Heart left ventricle (tissue), 16 donors: ENCODE results near the gene SNED1. TPM values are rescaled to one million over a fixed set of nuclear protein-coding genes. Genes with fewer than 3 reads are reported as not detected.

Source experiments
- ATAC-seq, 4 donors: fragments of 200-7000 bp; cut with Tn5 transposase; one replicate each; pipeline ENCODE4 v1.9.1; 2020 to 2022; ENCODE audit warnings: moderate library complexity in 4 of 4, mild to moderate bottlenecking in 3 of 4, moderate number of reproducible peaks in 1 of 4
- DNase-seq, 5 donors: peaks; one replicate each; pipeline ENCODE4 v3.0.0-alpha.2; 2020
- H3K27ac ChIP-seq, 12 donors: fragments of 200-600 bp; sonication (generic) in 4 of 12; one replicate each; pipeline versions ENCODE4 v1.5.0 to v1.8.0; 2016 to 2022; ENCODE audit warnings: mild to moderate bottlenecking in 2 of 12
- H3K27me3 ChIP-seq, 9 donors: fragments of 200-600 bp; sonication (generic) in 2 of 9; one replicate each; pipeline versions ENCODE4 v1.5.1 to v1.8.0; 2016 to 2022; ENCODE audit warnings: mild to moderate bottlenecking in 3 of 9
- H3K36me3 ChIP-seq, 9 donors: fragments of 200-600 bp; sonication (generic) in 2 of 9; one replicate each; pipeline versions ENCODE4 v1.5.0 to v1.8.0; 2018 to 2022; ENCODE audit warnings: mild to moderate bottlenecking in 2 of 9
- H3K4me1 ChIP-seq, 12 donors: fragments of 200-600 bp; sonication (generic) in 4 of 12; one replicate each; pipeline versions ENCODE4 v1.5.0 to v1.8.0; 2016 to 2022; ENCODE audit warnings: mild to moderate bottlenecking in 3 of 12
- H3K4me3 ChIP-seq, 12 donors: fragments of 200-600 bp; sonication (generic) in 4 of 12; one replicate each; pipeline versions ENCODE4 v1.5.0 to v1.8.0; 2017 to 2022; ENCODE audit warnings: mild to moderate bottlenecking in 9 of 12, moderate library complexity in 4 of 12
- H3K9me3 ChIP-seq, 12 donors: fragments of 200-600 bp; sonication (generic) in 4 of 12; one replicate each; pipeline versions ENCODE4 v1.5.0 to v1.8.0; 2016 to 2022; ENCODE audit warnings: mild to moderate bottlenecking in 1 of 12
- POLR2A ChIP-seq, 2 donors: fragments of 450-650 bp; IDR thresholded peaks; one replicate each; pipeline ENCODE4 v1.6.1; 2017; ENCODE audit warnings: antibody characterized with exemption in 2 of 2, mild to moderate bottlenecking in 2 of 2, moderate library complexity in 2 of 2
- WGBS, 4 donors: extraction: QIAGEN DNeasy Blood & Tissue Kit in 2 of 4; methylation state at CpG; one replicate each; pipeline versions ENCODE4 v1.1.5 to v1.1.7; 2013 to 2018; 5-methylcytosine and 5-hydroxymethylcytosine counted together
- intact Hi-C, 10 donors: fragments of 100-400 bp; cut with DNase I; formaldehyde crosslinking; loops; one replicate each; pipeline versions ENCODE4 v1.11.1 to v1.14.2; 2022
- polyA plus RNA-seq, 2 donors: library from polyadenylated mRNA; stranded (reverse); fragments of 200-250 nt; gene quantifications; one replicate each; pipeline ENCODE4 v1.2.3, GENCODE V29; 2013
- total RNA-seq, 9 donors: library from RNA; depleted of rRNA in 2 of 9; stranded (reverse); fragments of >200 nt in 2 of 9; fragmentation: NEBNext Ultra II Directional in 3 of 9; extraction: Animal tissue kit (Norgen Biotek cat#: 25700) in 3 of 9; gene quantifications; one replicate each; pipeline versions ENCODE4 v1.1.0 to v1.2.4, GENCODE V29; 2016 to 2023
- TF ChIP-seq, protein P1 (sequence below), 12 donors: fragments of 200-600 bp; sonication (generic) in 4 of 12; IDR thresholded peaks; one replicate each; pipeline versions ENCODE4 v1.5.0 to v1.8.0; 2018 to 2022; ENCODE audit warnings: antibody characterized with exemption in 12 of 12, mild to moderate bottlenecking in 5 of 12
- donor health status: ischemic (EF 13 %, LVEDD 7.1; RV severe dilation, severe dysfunction).
- donor health status: healthy with polysubstance abuse.
- donor health status: DM: no; HTN: yes; CAD: no.
- donor health status: DM: no; HTN: no; CAD: no.
- donor health status: ischemic (EF 25% LVEDD 6.9; RV normal size, moderate dysfunction).
- donor health status: ischemic (EF 25% LVEDD 5.7; RV mildly dilated, moderate dysfunction).
- donor health status: healthy.
- donor health status: DM: yes; HTN: yes; CAD: no.
- donor health status: ischemic (EF 35%, LVEDD 5.7; RV mildly dilated, moderate dysfunction).
- donor health status: nonischemic (EF 11% LVEDD 7.7; RV severe dilation, severe dysfunction).
- donor health status: DM: yes; HTN: yes; CAD: no.
- donor health status: PGD.
- donor health status: ischemic (EF 29% LVEDD 5.4; RV normal size, mild dysfunction).
- donor health status: nonischemic (EF 23%, LVEDD 6.1; RV moderate dilation, normal function).

The SNED1 gene
- total and polyA plus RNA-seq, 11 donors = 3.1 to 14.7 (median 4.9) TPM

DNA sequence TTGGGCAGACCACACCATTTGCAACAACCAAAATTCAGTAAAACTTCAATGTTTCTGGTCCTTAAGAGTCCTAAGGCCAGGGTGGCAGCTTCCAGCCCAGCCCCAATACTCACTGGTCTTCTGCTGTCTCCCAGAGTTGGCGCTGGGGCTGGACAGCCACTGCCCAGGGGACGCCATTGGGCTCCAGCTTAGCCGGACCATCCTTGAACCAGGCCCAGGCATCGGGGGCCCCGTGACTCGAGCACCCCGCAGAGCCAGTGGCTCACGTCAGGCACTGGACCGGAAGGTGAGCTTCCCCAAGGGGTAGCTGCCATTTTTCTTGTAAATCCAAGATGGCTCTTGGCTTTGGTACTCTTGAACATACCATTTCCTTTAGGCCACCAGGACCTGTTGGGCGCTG is 21.8 kb downstream of the SNED1 start:
- H3K4me1 ChIP-seq = no peaks in the 10 kb centered on the region
- no peak for TF ChIP-seq POLR2A (IDR thresholded peaks at IDR 0.05)
- TF ChIP-seq, protein P1, sequence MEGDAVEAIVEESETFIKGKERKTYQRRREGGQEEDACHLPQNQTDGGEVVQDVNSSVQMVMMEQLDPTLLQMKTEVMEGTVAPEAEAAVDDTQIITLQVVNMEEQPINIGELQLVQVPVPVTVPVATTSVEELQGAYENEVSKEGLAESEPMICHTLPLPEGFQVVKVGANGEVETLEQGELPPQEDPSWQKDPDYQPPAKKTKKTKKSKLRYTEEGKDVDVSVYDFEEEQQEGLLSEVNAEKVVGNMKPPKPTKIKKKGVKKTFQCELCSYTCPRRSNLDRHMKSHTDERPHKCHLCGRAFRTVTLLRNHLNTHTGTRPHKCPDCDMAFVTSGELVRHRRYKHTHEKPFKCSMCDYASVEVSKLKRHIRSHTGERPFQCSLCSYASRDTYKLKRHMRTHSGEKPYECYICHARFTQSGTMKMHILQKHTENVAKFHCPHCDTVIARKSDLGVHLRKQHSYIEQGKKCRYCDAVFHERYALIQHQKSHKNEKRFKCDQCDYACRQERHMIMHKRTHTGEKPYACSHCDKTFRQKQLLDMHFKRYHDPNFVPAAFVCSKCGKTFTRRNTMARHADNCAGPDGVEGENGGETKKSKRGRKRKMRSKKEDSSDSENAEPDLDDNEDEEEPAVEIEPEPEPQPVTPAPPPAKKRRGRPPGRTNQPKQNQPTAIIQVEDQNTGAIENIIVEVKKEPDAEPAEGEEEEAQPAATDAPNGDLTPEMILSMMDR (IDR thresholded peaks at IDR 0.05) = no peak
- intact Hi-C loops = no loop called here
- H3K36me3 ChIP-seq = peaks cover 0 to 6% (median 0%) of the 10 kb centered on the region in 9 donors
- peaks cover 0 to 34% (median 5%) of the 10 kb centered on the region in 12 donors for H3K9me3 ChIP-seq
- no peak overlapping the region for H3K27ac ChIP-seq
- 96 to 98% (median 97%) methylated on average over 10 of the region's 10 CpGs for WGBS, 4 donors
- DNase-seq (no peak), ATAC-seq (peak in 1 of 4 donors; percentile 19)
- no peak overlapping the region for H3K4me3 ChIP-seq
- H3K27me3 ChIP-seq = no peaks in the 10 kb centered on the region

DNA sequence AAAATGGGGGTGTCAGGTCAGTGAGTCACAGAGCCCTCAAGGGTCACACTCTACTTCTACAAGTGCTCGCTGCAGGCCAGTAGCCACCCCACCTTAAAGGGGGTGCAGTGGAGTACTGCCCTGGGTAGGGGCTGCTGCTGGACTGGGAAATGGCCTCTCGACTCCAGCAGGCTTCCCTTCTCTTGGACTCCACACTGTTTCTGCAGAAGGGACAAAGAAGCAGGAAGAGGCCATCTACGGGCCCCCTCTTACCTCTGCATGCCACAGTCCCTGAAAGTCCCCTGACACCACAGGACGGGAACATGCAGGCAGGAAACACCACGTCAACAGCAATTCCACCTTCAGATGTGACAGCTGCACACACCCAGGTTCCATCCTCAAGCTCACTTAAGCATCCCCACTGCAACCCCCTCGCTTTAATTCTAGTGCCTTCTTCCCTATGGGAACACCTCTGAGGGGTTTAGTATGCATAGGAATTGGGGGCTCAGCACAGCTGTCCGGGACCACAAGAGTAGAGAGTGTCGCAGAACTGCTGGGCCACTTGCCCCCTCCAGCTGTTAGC is 22.3 kb downstream of the SNED1 start:
- TF ChIP-seq, protein P1 (IDR thresholded peaks at IDR 0.05) = no peak
- no peak for DNase-seq
- peak in 1 of 4 donors; percentile 22 for ATAC-seq
- intact Hi-C loops = no loop called here
- Histone ChIP-seq H3K27me3 (no peaks in the 10 kb centered on the region), H3K36me3 (peaks cover 0 to 6% (median 0%) of the 10 kb centered on the region in 9 donors), H3K9me3 (peaks cover 0 to 39% (median 9%) of the 10 kb centered on the region in 12 donors), H3K27ac (no peak overlapping the region), H3K4me3 (no peak overlapping the region), H3K4me1 (no peaks in the 10 kb centered on the region)
- 85 to 91% (median 87%) methylated on average over 7 to 8 of the region's 8 CpGs for WGBS, 4 donors

DNA sequence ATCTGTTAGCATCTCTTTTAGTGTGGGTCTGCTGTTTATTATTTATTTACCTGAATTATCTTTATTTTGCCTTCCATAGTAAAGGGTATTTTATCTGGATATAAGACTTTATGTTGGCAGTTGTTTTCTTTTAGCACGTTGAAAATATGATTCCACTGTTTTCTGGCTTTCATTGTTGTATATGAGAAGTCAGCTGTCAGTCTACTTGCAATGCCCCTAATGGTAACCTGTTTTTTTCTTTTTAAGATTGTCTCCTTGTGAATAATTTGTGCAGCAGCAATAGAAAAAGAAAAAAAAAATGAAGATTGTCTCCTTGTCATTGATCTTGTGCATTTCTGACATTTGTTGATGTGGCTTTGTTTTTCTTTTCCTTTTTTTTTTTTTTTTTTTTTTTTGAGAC is 27.2 kb downstream of the SNED1 start:
- TF ChIP-seq, protein P1 (IDR thresholded peaks at IDR 0.05) = no peak
- no peak for TF ChIP-seq POLR2A (IDR thresholded peaks at IDR 0.05)
- no peaks in the 10 kb centered on the region for H3K4me1 ChIP-seq
- H3K27me3 ChIP-seq = no peaks in the 10 kb centered on the region
- 59 to 72% (median 61%) methylated on average over 1 of the region's 1 CpG for WGBS, 4 donors
- peaks cover 0 to 4% (median 0%) of the 10 kb centered on the region in 9 donors for H3K36me3 ChIP-seq
- ATAC-seq (no peak), DNase-seq (no peak)
- H3K27ac ChIP-seq = no peak overlapping the region
- H3K4me3 ChIP-seq = no peak overlapping the region
- H3K9me3 ChIP-seq = peaks cover 0 to 56% (median 20%) of the 10 kb centered on the region in 12 donors
- intact Hi-C loops = no loop called here

DNA sequence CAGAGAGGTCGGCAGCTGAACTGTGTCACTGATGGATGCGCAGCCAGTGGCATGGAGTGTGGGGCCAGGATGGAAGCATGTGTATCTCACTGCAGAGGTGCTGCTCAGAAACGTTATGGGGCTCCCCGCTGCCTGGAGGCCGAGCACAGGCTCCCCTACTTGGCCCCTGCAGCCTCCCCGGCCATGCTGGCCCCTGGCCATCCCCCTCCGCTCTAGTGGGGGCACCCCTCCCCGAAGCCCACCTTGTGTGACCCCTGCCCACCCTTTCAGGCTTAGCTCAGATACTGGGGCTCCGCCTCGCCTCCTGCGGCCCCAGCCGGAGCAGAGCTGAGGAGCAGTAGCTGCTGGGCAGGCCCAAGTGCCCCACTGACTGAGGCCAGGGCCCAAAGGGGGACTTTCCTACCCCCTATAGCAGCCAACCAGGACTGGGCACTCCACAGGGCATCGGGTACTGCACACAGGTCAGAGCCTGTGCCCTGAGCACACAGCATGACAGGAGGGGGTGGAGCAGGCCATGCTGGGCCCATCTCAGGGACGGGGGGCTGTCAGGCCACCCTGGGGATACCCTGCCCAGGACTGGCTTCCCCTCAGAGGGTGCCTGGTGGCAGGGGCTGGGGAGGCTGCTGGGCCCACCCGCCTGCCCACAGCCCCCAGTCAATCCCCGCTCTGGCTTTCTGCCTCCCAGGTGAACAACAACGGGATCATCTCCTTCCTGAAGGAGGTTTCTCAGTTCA is 31.3 kb downstream of the SNED1 start:
- ATAC-seq (peak in 1 of 4 donors; percentile 19), DNase-seq (no peak)
- intact Hi-C loops = no loop called here
- no peaks in the 10 kb centered on the region for H3K4me1 ChIP-seq
- no peak overlapping the region for H3K4me3 ChIP-seq
- peaks cover 0 to 28% (median 2%) of the 10 kb centered on the region in 9 donors for H3K36me3 ChIP-seq
- no peak overlapping the region for H3K27ac ChIP-seq
- H3K27me3 ChIP-seq = no peaks in the 10 kb centered on the region
- WGBS, 4 donors = 88 to 97% (median 93%) methylated on average over 15 to 17 of the region's 17 CpGs
- TF ChIP-seq POLR2A (IDR thresholded peaks at IDR 0.05) = no peak
- TF ChIP-seq, protein P1 (IDR thresholded peaks at IDR 0.05) = no peak
- H3K9me3 ChIP-seq = peaks cover 0 to 27% (median 18%) of the 10 kb centered on the region in 12 donors
